Nephron progenitor cell (in vitro differentiated cells): ENCODE measurements around the gene FRMD5.

Experiments used
- DNase-seq: peaks from one replicate; pipeline ENCODE4 v3.0.0; 2021
- H3K27ac Mint-ChIP-seq: 2 replicates; pipeline ENCODE4 v1.8.0; 2021; ENCODE audit warnings: mild to moderate bottlenecking, moderate library complexity, mixed read lengths
- H3K27me3 Mint-ChIP-seq: 2 replicates; pipeline ENCODE4 v1.8.0; 2021; ENCODE audit warnings: mild to moderate bottlenecking, low read depth, mixed read lengths; ENCODE audit not compliant: poor library complexity
- H3K36me3 Mint-ChIP-seq: 2 replicates; pipeline ENCODE4 v1.8.0; 2021; ENCODE audit warnings: low read depth, mixed read lengths
- H3K4me1 Mint-ChIP-seq: 2 replicates; pipeline ENCODE4 v1.8.0; 2021; ENCODE audit warnings: mixed read lengths
- H3K4me3 Mint-ChIP-seq: 2 replicates; pipeline ENCODE4 v1.8.0; 2021; ENCODE audit warnings: mild to moderate bottlenecking, moderate library complexity, mixed read lengths
- H3K9me3 Mint-ChIP-seq: 2 replicates; pipeline ENCODE4 v1.8.0; 2021; ENCODE audit warnings: mild to moderate bottlenecking, moderate library complexity, mixed read lengths
- TF ChIP-seq, protein P1 (sequence below): fragments of 200-600 bp; sonication (generic); IDR thresholded peaks from 2 replicates; pipeline ENCODE4 v1.5.0; 2021; ENCODE audit warnings: antibody characterized with exemption

The FRMD5 gene

GRCh38 chr15:43881944-43882343, 313.1 kb downstream of the FRMD5 start:
- no peak for DNase-seq
- Mint-ChIP-seq H3K9me3 (no peaks in the 10 kb centered on the region), H3K4me3 (no peak overlapping the region), H3K27ac (no peak overlapping the region), H3K27me3 (no peaks in the 10 kb centered on the region), H3K4me1 (peaks cover 5% of the 10 kb centered on the region), H3K36me3 (no peaks in the 10 kb centered on the region)
- TF ChIP-seq, protein P1, sequence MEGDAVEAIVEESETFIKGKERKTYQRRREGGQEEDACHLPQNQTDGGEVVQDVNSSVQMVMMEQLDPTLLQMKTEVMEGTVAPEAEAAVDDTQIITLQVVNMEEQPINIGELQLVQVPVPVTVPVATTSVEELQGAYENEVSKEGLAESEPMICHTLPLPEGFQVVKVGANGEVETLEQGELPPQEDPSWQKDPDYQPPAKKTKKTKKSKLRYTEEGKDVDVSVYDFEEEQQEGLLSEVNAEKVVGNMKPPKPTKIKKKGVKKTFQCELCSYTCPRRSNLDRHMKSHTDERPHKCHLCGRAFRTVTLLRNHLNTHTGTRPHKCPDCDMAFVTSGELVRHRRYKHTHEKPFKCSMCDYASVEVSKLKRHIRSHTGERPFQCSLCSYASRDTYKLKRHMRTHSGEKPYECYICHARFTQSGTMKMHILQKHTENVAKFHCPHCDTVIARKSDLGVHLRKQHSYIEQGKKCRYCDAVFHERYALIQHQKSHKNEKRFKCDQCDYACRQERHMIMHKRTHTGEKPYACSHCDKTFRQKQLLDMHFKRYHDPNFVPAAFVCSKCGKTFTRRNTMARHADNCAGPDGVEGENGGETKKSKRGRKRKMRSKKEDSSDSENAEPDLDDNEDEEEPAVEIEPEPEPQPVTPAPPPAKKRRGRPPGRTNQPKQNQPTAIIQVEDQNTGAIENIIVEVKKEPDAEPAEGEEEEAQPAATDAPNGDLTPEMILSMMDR = peak; percentile 41

DNA sequence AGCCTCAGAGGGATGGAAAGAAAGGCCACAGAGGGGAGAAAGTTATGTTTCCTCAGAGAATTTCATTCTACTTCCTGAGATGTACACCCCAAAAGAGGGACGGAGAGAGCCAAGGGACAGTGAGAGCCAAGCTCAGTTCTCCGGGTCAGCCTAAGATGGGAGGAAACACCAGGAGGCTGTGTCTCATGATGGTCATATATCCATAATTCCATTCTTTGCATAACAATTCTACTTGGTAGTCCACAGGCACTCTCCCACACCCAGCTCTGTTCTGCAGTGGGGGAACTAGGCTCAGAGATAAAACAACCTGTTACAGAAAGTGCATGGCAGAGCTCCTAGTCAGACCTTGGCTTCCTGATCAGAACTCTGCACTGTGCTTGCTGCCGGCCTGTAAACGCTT, 313.8 kb downstream of the FRMD5 start:
- DNase-seq = no peak
- no peak overlapping the region for H3K4me3 Mint-ChIP-seq
- no peaks in the 10 kb centered on the region for H3K27me3 Mint-ChIP-seq
- H3K4me1 Mint-ChIP-seq = peaks cover 5% of the 10 kb centered on the region
- H3K36me3 Mint-ChIP-seq = no peaks in the 10 kb centered on the region
- H3K9me3 Mint-ChIP-seq = no peaks in the 10 kb centered on the region
- H3K27ac Mint-ChIP-seq = no peak overlapping the region
- TF ChIP-seq, protein P1 = no peak

- no peak overlapping the region for H3K27ac Mint-ChIP-seq
- H3K27me3 Mint-ChIP-seq = no peaks in the 10 kb centered on the region
- peaks cover 5% of the 10 kb centered on the region for H3K4me1 Mint-ChIP-seq
- H3K9me3 Mint-ChIP-seq = no peaks in the 10 kb centered on the region
- H3K4me3 Mint-ChIP-seq = no peak overlapping the region
- TF ChIP-seq, protein P1 = no peak
- no peak for DNase-seq
- H3K36me3 Mint-ChIP-seq = no peaks in the 10 kb centered on the region
Observed at GRCh38 chr15:43880406-43881194, 314.5 kb downstream of the FRMD5 start.

GRCh38 chr15:43879386-43880355, 315.4 kb downstream of the FRMD5 start:
- Mint-ChIP-seq H3K9me3 (no peaks in the 10 kb centered on the region), H3K27me3 (no peaks in the 10 kb centered on the region), H3K36me3 (no peaks in the 10 kb centered on the region), H3K4me3 (no peak overlapping the region), H3K4me1 (peaks cover 5% of the 10 kb centered on the region), H3K27ac (peak overlapping the region; percentile 42)
- DNase-seq = no peak
- TF ChIP-seq, protein P1 = no peak

- H3K4me1 Mint-ChIP-seq = peaks cover 5% of the 10 kb centered on the region
- TF ChIP-seq, protein P1 = no peak
- no peak overlapping the region for H3K4me3 Mint-ChIP-seq
- no peaks in the 10 kb centered on the region for H3K27me3 Mint-ChIP-seq
- peak overlapping the region; percentile 74 for H3K27ac Mint-ChIP-seq
- H3K9me3 Mint-ChIP-seq = no peaks in the 10 kb centered on the region
- DNase-seq = no peak
- no peaks in the 10 kb centered on the region for H3K36me3 Mint-ChIP-seq
Observed at GRCh38 chr15:43878446-43878845, 316.6 kb downstream of the FRMD5 start.
